Jurkat, Clone E6-1 (cell line): ENCODE data around the gene BBS9.

Experiments
- DNase-seq: peaks from one replicate; pipeline ENCODE4 v3.0.0-alpha.2; 2011; ENCODE audit warnings: low read depth, low spot score
- H3K4me3 ChIP-seq: 2 replicates; pipeline ENCODE4 v1.5.1; 2011; ENCODE audit warnings: mild to moderate bottlenecking, low read length, control low read depth, moderate library complexity

The BBS9 gene

GRCh38 chr7:33601884-33602283 lies 472.5 kb downstream of the BBS9 start:
- no peak for DNase-seq
- H3K4me3 ChIP-seq: no peak overlapping the region

- H3K4me3 ChIP-seq: no peak overlapping the region
- DNase-seq: no peak
These were observed 474.7 kb downstream of the BBS9 start for GRCh38 chr7:33604056-33604455.

GRCh38 chr7:33610918-33611317 lies 481.6 kb downstream of the BBS9 start:
- no peak for DNase-seq
- no peak overlapping the region for H3K4me3 ChIP-seq

GRCh38 chr7:33612442-33612841 lies 483.1 kb downstream of the BBS9 start:
- DNase-seq: no peak
- H3K4me3 ChIP-seq: no peak overlapping the region

- no peak overlapping the region for H3K4me3 ChIP-seq
- no peak for DNase-seq
These were observed 485.2 kb downstream of the BBS9 start for GRCh38 chr7:33614357-33615117.

- no peak overlapping the region for H3K4me3 ChIP-seq
- no peak for DNase-seq
These were observed 487.4 kb downstream of the BBS9 start for GRCh38 chr7:33616752-33617151.

GRCh38 chr7:33619264-33619663 lies 489.9 kb downstream of the BBS9 start:
- no peak for DNase-seq

GRCh38 chr7:33623267-33623666 lies 493.9 kb downstream of the BBS9 start:
- no peak overlapping the region for H3K4me3 ChIP-seq
- no peak for DNase-seq

More at GRCh38 chr7:33619264-33619663, 489.9 kb downstream of the BBS9 start:
- H3K4me3 ChIP-seq: no peak overlapping the region

GRCh38 chr7:33624215-33624614 lies 494.9 kb downstream of the BBS9 start:
- no peak for DNase-seq
- no peak overlapping the region for H3K4me3 ChIP-seq

- no peak for DNase-seq
- no peak overlapping the region for H3K4me3 ChIP-seq
These were observed 497.5 kb downstream of the BBS9 start for GRCh38 chr7:33626869-33627268.

GRCh38 chr7:33627741-33628140 lies 498.4 kb downstream of the BBS9 start:
- H3K4me3 ChIP-seq: no peak overlapping the region
- DNase-seq: no peak

GRCh38 chr7:33628894-33629293 lies 499.5 kb downstream of the BBS9 start:
- H3K4me3 ChIP-seq: no peak overlapping the region
- no peak for DNase-seq

GRCh38 chr7:33630359-33630758 lies 501.0 kb downstream of the BBS9 start:
- no peak for DNase-seq

GRCh38 chr7:33632322-33632721 lies 503.0 kb downstream of the BBS9 start:
- H3K4me3 ChIP-seq: no peak overlapping the region
- no peak for DNase-seq

More at GRCh38 chr7:33630359-33630758, 501.0 kb downstream of the BBS9 start:
- no peak overlapping the region for H3K4me3 ChIP-seq

- no peak for DNase-seq
These were observed 503.6 kb downstream of the BBS9 start for GRCh38 chr7:33632840-33633525.

GRCh38 chr7:33634606-33635005 lies 505.2 kb downstream of the BBS9 start:
- no peak for DNase-seq
- H3K4me3 ChIP-seq: no peak overlapping the region

More at GRCh38 chr7:33632840-33633525, 503.6 kb downstream of the BBS9 start:
- no peak overlapping the region for H3K4me3 ChIP-seq

GRCh38 chr7:33636359-33636758 lies 507.0 kb downstream of the BBS9 start:
- DNase-seq: no peak
- no peak overlapping the region for H3K4me3 ChIP-seq

GRCh38 chr7:33639552-33640197 lies 510.3 kb downstream of the BBS9 start:
- no peak for DNase-seq
- no peak overlapping the region for H3K4me3 ChIP-seq

GRCh38 chr7:33640741-33641140 lies 511.4 kb downstream of the BBS9 start:
- H3K4me3 ChIP-seq: no peak overlapping the region
- DNase-seq: no peak

GRCh38 chr7:33642312-33642711 lies 512.9 kb downstream of the BBS9 start:
- DNase-seq: no peak

More at GRCh38 chr7:33642312-33642711, 512.9 kb downstream of the BBS9 start:
- no peak overlapping the region for H3K4me3 ChIP-seq
